ENCODE results near the gene MXD1. TPM values are rescaled to one million over a fixed set of nuclear protein-coding genes. Genes with fewer than 3 reads are reported as not detected.

Gene MXD1
- total and polyA plus RNA-seq, 9 of the 15 experiments (the other 6 are each of a cell fraction or from before 2014, with no cell fraction given) = 6.7 to 35.9 (median 11.0) TPM

GRCh38 chr2:69914950-69915945 lies at the start of gene MXD1 (continued):
- TF ChIP-seq MTA3 (IDR thresholded peaks at IDR 0.05; ENCODE audit: borderline replicate concordance) (peak; percentile 46; the same call in 1 of the 2 replicates), ZNF592 (IDR thresholded peaks at IDR 0.05) (no peak), SMAD3 (CRISPR knock-in tag; conservative IDR thresholded peaks at IDR 0.05) (no peak), ATF1 (CRISPR knock-in tag; IDR thresholded peaks at IDR 0.05) (no peak), ATF1 (tag; IDR thresholded peaks at IDR 0.05) (no peak), ZNF239 (CRISPR knock-in tag; IDR thresholded peaks at IDR 0.05) (no peak), HINFP (tag; conservative IDR thresholded peaks at IDR 0.05; ENCODE audit: low read depth) (peak; percentile 80), POLR2H (tag; IDR thresholded peaks at IDR 0.05; ENCODE audit: low read depth) (peak; percentile 84), TSC22D4 (tag; IDR thresholded peaks at IDR 0.05) (no peak), POLR2AphosphoS5 (IDR thresholded peaks at IDR 0.05; ENCODE audit: control insufficient read depth, insufficient read depth, low read depth, low read length) (peak; percentile 91), MCM5 (IDR thresholded peaks at IDR 0.05; ENCODE audit: low read depth) (no peak), TCF7 (IDR thresholded peaks at IDR 0.05; ENCODE audit: borderline replicate concordance) (no peak), ZBTB1 (CRISPR knock-in tag; IDR thresholded peaks at IDR 0.05; ENCODE audit: borderline replicate concordance, low read depth) (peak; percentile 43), NONO (IDR thresholded peaks at IDR 0.05; ENCODE audit: low read depth in 2 of 2, low read length in 1 of 2) (peak in 1 of 2 experiments; percentile 81; a peak in 1 of 4 replicates), GTF2A2 (tag; IDR thresholded peaks at IDR 0.05) (no peak), NEUROD1 (IDR thresholded peaks at IDR 0.05; ENCODE audit: borderline replicate concordance, low read depth, low read length, partially characterized antibody) (peak; percentile 88)
- TF ChIP-seq, protein P1, sequence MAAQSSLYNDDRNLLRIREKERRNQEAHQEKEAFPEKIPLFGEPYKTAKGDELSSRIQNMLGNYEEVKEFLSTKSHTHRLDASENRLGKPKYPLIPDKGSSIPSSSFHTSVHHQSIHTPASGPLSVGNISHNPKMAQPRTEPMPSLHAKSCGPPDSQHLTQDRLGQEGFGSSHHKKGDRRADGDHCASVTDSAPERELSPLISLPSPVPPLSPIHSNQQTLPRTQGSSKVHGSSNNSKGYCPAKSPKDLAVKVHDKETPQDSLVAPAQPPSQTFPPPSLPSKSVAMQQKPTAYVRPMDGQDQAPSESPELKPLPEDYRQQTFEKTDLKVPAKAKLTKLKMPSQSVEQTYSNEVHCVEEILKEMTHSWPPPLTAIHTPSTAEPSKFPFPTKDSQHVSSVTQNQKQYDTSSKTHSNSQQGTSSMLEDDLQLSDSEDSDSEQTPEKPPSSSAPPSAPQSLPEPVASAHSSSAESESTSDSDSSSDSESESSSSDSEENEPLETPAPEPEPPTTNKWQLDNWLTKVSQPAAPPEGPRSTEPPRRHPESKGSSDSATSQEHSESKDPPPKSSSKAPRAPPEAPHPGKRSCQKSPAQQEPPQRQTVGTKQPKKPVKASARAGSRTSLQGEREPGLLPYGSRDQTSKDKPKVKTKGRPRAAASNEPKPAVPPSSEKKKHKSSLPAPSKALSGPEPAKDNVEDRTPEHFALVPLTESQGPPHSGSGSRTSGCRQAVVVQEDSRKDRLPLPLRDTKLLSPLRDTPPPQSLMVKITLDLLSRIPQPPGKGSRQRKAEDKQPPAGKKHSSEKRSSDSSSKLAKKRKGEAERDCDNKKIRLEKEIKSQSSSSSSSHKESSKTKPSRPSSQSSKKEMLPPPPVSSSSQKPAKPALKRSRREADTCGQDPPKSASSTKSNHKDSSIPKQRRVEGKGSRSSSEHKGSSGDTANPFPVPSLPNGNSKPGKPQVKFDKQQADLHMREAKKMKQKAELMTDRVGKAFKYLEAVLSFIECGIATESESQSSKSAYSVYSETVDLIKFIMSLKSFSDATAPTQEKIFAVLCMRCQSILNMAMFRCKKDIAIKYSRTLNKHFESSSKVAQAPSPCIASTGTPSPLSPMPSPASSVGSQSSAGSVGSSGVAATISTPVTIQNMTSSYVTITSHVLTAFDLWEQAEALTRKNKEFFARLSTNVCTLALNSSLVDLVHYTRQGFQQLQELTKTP (IDR thresholded peaks at IDR 0.05; ENCODE audit: low read depth in 1 of 2, partially characterized antibody in 2 of 2) = no peak

All from K562 (cell line).